NOMO-1 treated with dmso at 0.1 percent for 144 hours (cell line): ENCODE results near the gene TACR1.
"Not testable (repeated sequence)": the region's sequence is repeated elsewhere in the genome, so short reads cannot be mapped to it uniquely, and the experiment has no call there.

Source experiments
- DNase-seq: peaks from one replicate; lab custom pipeline; 2025; ENCODE audit not compliant: unreplicated experiment; lab: John Stamatoyannopoulos, UW

TACR1 gene

DNA sequence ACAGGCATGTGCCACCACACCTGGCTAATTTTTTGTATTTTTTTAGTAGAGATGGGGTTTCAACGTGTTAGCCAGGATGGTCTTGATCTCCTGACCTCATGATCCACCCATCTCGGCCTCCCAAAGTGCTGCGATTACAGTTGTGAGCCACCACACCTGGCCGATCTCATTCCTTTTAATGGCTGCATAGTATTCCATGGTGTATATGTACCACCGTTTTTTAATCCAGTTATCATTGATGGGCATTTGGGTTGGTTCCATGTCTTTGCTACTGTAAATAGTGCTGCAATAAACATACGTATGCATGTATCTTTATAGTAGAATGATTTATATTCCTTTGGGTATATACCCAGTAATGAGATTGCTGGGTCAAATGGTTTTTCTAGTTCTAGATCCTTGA is 51.4 kb downstream of the TACR1 start:
- not testable (repeated sequence) for DNase-seq

GRCh38 chr2:75146606-75147332 is 52.6 kb downstream of the TACR1 start:
- no peak for DNase-seq

- DNase-seq: not testable (repeated sequence)
These were observed 53.1 kb downstream of the TACR1 start for GRCh38 chr2:75146221-75146605.

- DNase-seq: no peak
These were observed 57.2 kb downstream of the TACR1 start for GRCh38 chr2:75142081-75142480.

- DNase-seq: no peak
These were observed 59.0 kb downstream of the TACR1 start for GRCh38 chr2:75140288-75140687.

GRCh38 chr2:75139171-75139570 is 60.1 kb downstream of the TACR1 start:
- no peak for DNase-seq

DNA sequence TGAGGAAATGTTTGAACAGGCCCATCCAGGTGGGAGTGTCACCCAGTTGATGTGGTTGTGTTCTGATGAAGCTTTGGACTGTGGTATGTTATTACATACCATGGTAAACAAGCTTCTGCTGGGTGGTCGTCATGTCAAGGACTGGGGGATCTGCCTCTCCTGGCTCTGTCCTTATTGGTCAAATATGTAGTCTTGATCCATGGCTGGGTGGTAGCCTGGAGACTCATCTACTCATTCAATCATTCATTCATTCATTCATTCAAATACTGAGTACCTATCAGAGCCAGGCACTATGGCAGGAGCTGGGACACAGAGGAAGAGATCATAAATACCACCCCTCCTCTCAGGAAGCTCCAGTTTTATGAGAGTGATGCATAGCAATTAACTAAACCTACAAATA is 60.8 kb downstream of the TACR1 start:
- DNase-seq: no peak

GRCh38 chr2:75135776-75136400 is 63.4 kb downstream of the TACR1 start:
- DNase-seq: no peak

DNA sequence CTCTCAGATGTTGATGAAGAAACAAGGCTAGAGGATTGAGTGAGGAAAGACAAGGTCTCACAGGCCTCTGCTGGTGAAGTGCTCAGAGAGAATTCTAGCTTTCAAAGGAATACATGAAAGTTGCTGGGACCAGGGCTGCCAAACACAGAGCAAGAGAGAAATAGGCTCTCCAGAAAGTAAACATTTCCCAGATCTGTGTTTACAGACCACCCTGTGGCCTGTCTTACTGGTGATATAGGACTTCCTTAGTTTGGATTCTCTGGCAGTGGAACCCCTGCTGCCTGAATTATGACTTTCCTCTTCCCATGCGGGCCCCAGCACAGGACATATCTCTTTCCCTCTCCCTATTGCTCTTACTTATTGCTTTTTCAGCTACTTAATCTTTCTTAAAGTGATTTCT is 64.5 kb downstream of the TACR1 start:
- no peak for DNase-seq

DNA sequence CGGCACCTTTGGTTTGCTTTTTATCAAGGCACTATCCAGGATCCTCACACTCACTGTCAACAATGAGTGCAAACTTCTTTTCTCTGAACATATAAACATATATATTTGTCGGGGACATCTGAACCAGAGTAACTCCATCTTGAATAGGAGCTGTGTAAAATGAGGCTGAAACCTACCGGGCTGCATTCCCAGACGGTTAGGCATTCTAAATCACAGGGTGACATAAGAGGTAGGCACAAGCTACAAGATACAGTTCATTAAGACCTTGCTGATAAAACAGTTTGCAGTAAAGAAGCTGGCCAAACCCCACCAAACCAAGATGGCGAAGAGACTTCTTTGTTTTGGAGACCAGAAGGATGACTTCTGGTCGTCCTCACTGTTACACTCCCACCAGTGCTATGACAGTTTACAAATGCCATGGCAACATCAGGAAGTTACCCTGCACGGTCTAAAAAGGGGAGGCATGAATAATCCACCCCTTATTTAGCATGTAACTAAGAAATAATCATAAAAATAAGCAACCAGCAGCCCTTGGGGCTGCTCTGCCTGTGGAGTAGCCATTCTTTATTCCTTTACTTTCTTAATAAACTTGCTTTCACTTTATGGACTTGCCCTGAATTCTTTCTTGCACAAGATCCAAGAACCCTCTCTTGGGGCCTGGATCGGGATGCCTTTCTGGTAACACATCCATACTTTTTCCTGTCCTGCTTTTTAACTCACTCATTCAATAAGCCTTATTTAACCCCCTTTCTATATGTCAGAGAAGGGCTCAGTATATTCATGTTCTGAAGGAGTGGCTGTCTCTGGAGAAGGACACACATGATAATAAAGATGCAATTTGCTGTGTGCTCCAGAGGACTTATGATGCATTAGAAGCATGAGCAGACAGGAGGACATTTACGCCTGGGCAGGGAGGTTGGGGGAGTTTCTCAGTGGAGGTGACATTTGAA is 65.4 kb downstream of the TACR1 start:
- DNase-seq: no peak

DNA sequence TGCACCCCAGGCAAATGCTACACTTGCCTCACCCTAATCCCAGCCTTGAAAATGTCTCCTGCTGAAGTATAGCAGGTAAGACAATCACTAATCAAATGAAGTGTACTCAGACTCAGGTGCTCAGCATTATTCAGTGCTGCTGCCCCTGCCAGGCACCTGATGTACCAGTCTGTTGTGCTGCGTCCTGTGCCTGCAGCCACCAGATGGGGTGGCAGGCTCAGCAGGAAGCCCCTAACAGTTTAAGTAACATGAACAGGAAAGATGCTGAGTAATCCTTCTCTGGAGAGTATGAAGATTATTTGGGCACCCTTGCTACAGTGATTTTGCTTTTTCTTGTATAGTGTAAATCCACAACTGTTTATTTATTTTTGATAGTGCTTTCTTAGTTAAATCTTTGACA is 69.1 kb downstream of the TACR1 start:
- DNase-seq: no peak

DNA sequence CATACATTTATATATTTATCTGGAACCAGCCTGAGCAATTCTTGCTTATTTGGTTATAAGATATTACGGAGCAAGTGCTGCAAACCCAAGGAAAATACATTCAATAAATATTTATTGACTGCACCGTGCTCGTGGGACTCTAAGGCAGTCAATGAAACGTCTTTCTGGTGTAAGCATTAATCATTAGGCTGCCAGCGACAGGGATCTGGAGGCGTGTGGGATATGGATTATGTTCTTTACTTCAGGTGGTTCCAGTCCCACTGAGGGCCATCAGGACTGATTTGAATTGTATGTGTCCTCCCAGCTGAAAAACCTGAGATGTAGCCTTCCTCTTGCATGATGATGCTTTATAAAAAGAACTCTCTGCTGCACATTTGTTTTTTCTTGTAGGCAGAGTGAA is 75.4 kb downstream of the TACR1 start:
- DNase-seq: no peak

DNA sequence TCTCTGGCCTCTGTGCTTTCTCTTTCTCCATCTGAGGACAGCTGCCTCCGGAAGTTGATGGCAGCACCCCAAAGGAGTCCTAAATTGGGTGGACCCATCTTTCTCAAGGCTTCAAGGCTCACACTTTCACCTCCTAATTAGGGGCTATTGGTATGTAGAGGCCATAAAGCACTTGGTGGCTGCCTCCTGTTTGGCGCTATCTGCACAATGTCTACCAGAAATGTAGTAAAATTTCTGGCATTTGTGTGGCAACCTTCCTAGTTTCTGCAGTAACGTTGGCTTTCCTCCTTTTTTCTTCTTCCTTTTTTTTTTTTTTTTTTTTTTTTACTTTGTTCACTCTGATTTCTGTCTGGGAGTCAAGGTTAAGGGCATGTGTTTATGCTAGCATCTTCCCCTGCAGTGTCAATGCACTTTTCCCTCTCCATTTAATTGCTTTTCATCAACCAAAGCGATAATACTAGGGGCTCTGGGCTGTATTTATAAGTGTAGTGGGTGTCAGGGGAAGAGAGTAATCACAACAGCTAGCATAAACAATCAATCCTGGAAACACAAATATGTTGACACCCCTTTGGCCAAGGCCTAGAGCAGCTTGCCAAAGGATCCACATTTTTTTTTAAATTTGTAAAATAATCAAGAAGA is 86.0 kb downstream of the TACR1 start:
- DNase-seq: no peak

DNA sequence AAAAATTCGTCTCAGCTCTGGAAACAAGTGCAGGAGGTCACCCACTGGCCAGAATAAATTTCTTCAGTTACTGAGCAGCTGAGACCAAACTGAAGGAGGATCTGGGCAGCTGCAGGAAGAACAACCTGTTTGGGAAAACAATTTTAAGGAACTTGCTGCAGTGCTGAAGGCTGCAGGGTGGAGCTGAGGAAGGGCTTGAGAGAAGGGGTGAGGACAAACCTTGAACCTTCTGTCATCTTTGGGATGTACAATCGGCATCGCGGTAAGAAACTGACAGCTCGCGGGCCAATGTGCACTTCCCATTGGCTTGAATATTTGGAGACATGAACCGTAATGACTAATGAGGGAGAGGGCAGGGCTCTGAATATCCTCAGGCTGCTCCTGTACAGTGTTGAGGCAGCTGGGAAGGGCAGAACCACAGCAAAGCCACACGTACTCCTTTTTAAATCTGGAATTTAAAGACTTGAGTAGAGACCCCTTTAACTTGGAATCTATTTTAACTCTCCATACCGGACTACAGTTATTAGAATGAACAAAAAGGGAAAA is 90.3 kb downstream of the TACR1 start:
- no peak for DNase-seq

GRCh38 chr2:75102011-75102410 is 97.3 kb downstream of the TACR1 start:
- DNase-seq: no peak

GRCh38 chr2:75100801-75101151 is 98.5 kb downstream of the TACR1 start:
- no peak for DNase-seq

DNA sequence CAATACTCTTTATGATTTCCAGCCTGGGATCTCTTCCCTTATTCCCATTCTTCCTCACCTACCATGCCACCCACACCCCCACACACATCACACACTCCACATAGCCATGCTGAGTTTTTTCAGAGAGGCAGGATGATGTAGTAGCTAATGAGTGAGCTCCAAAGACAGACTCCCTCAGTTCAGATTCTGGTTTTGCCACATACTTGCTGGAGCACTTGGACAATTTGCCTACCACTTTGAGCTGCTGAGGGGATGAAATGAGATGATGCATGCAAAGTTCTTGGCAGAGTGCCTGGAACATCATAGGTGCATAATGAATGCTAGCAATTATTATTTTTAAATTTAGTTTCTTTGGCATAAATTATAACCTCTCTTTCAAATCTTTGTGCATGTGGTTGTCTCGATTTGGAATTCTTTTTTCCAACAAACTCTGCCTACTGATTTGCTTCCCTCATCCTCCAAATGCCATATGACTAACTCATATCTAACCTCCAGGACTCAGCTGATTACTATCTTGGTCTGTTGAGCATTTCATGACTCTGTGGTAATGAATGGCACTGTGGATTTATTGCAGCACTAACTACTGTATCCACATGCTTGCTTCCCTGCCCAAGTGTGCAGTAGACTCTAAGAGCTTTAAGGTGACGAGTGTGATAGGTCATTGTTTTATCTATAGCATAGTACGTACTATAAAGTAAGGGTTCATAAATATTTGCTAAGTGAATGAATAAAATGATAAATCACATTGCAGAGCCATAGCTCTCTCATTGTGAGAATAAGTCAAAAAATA is 99.1 kb downstream of the TACR1 start:
- no peak for DNase-seq

DNA sequence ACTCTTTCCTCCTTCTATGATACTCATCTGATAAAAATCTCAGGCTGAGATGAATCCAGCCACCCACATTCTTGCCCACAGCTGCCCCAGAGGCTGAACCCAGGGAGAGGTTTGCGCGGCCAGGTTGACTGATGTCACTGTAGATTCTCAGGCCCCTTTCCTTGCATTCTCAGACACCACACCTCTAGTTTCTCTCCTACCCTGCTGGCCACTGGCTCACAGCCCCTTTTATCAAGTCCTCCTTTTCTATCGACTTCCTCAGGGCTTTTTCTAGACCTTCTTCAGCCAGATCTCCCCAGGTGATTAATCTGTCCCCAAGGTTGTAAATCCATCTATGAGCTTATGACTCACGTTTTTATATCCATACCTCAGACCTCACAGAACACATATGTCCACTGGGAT is 99.8 kb downstream of the TACR1 start:
- DNase-seq: no peak

GRCh38 chr2:75098856-75099255 is 100.5 kb downstream of the TACR1 start:
- DNase-seq: peak; percentile 19

GRCh38 chr2:75097831-75098230 is 101.5 kb downstream of the TACR1 start:
- no peak for DNase-seq
